Hepatocyte (in vitro differentiated cells): ENCODE measurements around the gene PAPPA. TPM values are rescaled to one million over a fixed set of nuclear protein-coding genes. Genes with fewer than 3 reads are reported as not detected.

Experiments used
- DNase-seq: peaks from one replicate; pipeline ENCODE4 v3.0.0-alpha.2; 2016; ENCODE audit warnings: low spot score
- H2AFZ ChIP-seq: fragments of 200-600 bp; sonication (generic); 2 replicates; pipeline ENCODE4 v1.6.0; 2016; ENCODE audit warnings: antibody characterized with exemption, mild to moderate bottlenecking
- H3K27ac ChIP-seq: fragments of 200-600 bp; sonication (generic); 2 replicates; pipeline ENCODE4 v1.5.1; 2016; ENCODE audit warnings: mild to moderate bottlenecking
- H3K27me3 ChIP-seq: fragments of 200-600 bp; sonication (generic); 2 replicates; pipeline ENCODE4 v1.6.1; 2016
- H3K36me3 ChIP-seq: fragments of 200-600 bp; sonication (generic); replicated peaks from 2 replicates; pipeline ENCODE4 v1.5.1; 2016; ENCODE audit warnings: low read depth; ENCODE audit not compliant: insufficient read depth
- H3K4me1 ChIP-seq: fragments of 200-600 bp; sonication (generic); 2 replicates; pipeline ENCODE4 v1.5.1; 2016; ENCODE audit warnings: mild to moderate bottlenecking, moderate library complexity; ENCODE audit not compliant: insufficient read depth
- H3K4me2 ChIP-seq: fragments of 200-600 bp; sonication (generic); 2 replicates; pipeline ENCODE4 v1.6.0; 2016
- H3K4me3 ChIP-seq: fragments of 200-600 bp; sonication (generic); 2 replicates; pipeline ENCODE4 v1.5.1; 2016; ENCODE audit warnings: mild to moderate bottlenecking
- H3K79me2 ChIP-seq: fragments of 200-600 bp; sonication (generic); 2 replicates; pipeline ENCODE4 v1.6.0; 2017; ENCODE audit warnings: mild to moderate bottlenecking
- H3K9me2 ChIP-seq: fragments of 200-600 bp; sonication (generic); replicated peaks from 2 replicates; pipeline ENCODE4 v1.6.0; 2017; ENCODE audit warnings: mild to moderate bottlenecking; ENCODE audit not compliant: insufficient read depth
- H3K9me3 ChIP-seq: fragments of 200-600 bp; sonication (generic); 2 replicates; pipeline ENCODE4 v1.5.1; 2016; ENCODE audit warnings: low read depth, mild to moderate bottlenecking
- H4K20me1 ChIP-seq: fragments of 200-600 bp; sonication (generic); 2 replicates; pipeline ENCODE4 v1.6.0; 2016; ENCODE audit warnings: mild to moderate bottlenecking; ENCODE audit not compliant: insufficient read depth, poor library complexity, severe bottlenecking
- CTCF ChIP-seq: fragments of 200-600 bp; sonication (generic); IDR thresholded peaks from 2 replicates; pipeline ENCODE4 v1.5.1; 2016; ENCODE audit warnings: antibody characterized with exemption, mild to moderate bottlenecking; ENCODE audit not compliant: poor library complexity
- EZH2 ChIP-seq: fragments of 200-600 bp; sonication (generic); IDR thresholded peaks from 2 replicates; pipeline ENCODE4 v1.6.1; 2016; ENCODE audit warnings: antibody characterized with exemption, mild to moderate bottlenecking, borderline replicate concordance
- EZH2phosphoT487 ChIP-seq: fragments of 200-600 bp; sonication (generic); IDR thresholded peaks from one replicate; pipeline ENCODE4 v1.6.1; 2018; ENCODE audit warnings: antibody characterized with exemption, mild to moderate bottlenecking, low read depth, moderate library complexity; ENCODE audit not compliant: unreplicated experiment, severe bottlenecking
- WGBS: methylation state at CpG from one replicate; pipeline ENCODE4 v1.1.6; 2016; ENCODE audit warnings: low lambda C conversion rate; ENCODE audit errors: missing lambda C conversion rate; 5-methylcytosine and 5-hydroxymethylcytosine counted together
- polyA plus RNA-seq: library from polyadenylated mRNA; unstranded; fragments of >200 nt; fragmentation: Nextera tagmentation; extraction: Ambion mirVana; gene quantifications from 2 replicates; pipeline ENCODE4 v1.2.1, GENCODE V29; 2016
- total RNA-seq: library from RNA; depleted of rRNA; stranded (reverse); fragments of >200 nt; gene quantifications from 2 replicates; pipeline ENCODE4 v1.2.3, GENCODE V29; 2014

The PAPPA gene
- total and polyA plus RNA-seq, 2 experiments from 2014 or later: 2.8 to 12.3 TPM

- no peak overlapping the region for H3K27ac ChIP-seq
- no peaks in the 10 kb centered on the region for H3K9me2 ChIP-seq
- TF ChIP-seq EZH2phosphoT487 (no peak), CTCF (no peak), EZH2 (no peak)
- H3K4me1 ChIP-seq: peaks cover 8% of the 10 kb centered on the region
- no peaks in the 10 kb centered on the region for H3K36me3 ChIP-seq
- no peaks in the 10 kb centered on the region for H3K9me3 ChIP-seq
- no peaks in the 10 kb centered on the region for H4K20me1 ChIP-seq
- 81% methylated on average over 18 of the region's 19 CpGs for WGBS
- H3K27me3 ChIP-seq: no peaks in the 10 kb centered on the region
- no peaks in the 10 kb centered on the region for H3K79me2 ChIP-seq
- no peak overlapping the region for H3K4me3 ChIP-seq
- no peak overlapping the region for H3K4me2 ChIP-seq
- DNase-seq: no peak
- no peak overlapping the region for H2AFZ ChIP-seq
Observed at GRCh38 chr9:116334546-116335150, 181.1 kb downstream of the PAPPA start.

- H3K79me2 ChIP-seq: no peaks in the 10 kb centered on the region
- 82% methylated on average over 4 of the region's 4 CpGs for WGBS
- H3K9me2 ChIP-seq: no peaks in the 10 kb centered on the region
- no peaks in the 10 kb centered on the region for H3K9me3 ChIP-seq
- no peaks in the 10 kb centered on the region for H3K36me3 ChIP-seq
- DNase-seq: no peak
- H3K27ac ChIP-seq: no peak overlapping the region
- no peaks in the 10 kb centered on the region for H4K20me1 ChIP-seq
- H3K4me3 ChIP-seq: no peak overlapping the region
- peaks cover 8% of the 10 kb centered on the region for H3K4me1 ChIP-seq
- H3K27me3 ChIP-seq: no peaks in the 10 kb centered on the region
- H2AFZ ChIP-seq: no peak overlapping the region
- TF ChIP-seq CTCF (no peak), EZH2 (no peak)
- H3K4me2 ChIP-seq: no peak overlapping the region
Observed at GRCh38 chr9:116335392-116335791, 181.8 kb downstream of the PAPPA start.

GRCh38 chr9:116336133-116336862 lies 182.7 kb downstream of the PAPPA start:
- TF ChIP-seq EZH2phosphoT487 (no peak), EZH2 (no peak), CTCF (no peak)
- Histone ChIP-seq H3K36me3 (no peaks in the 10 kb centered on the region), H3K4me3 (no peak overlapping the region), H3K79me2 (no peaks in the 10 kb centered on the region), H4K20me1 (no peaks in the 10 kb centered on the region), H3K4me1 (peaks cover 8% of the 10 kb centered on the region), H3K27ac (no peak overlapping the region), H3K9me2 (no peaks in the 10 kb centered on the region), H3K4me2 (peak overlapping the region; percentile 1), H3K27me3 (no peaks in the 10 kb centered on the region), H3K9me3 (no peaks in the 10 kb centered on the region), H2AFZ (no peak overlapping the region)
- WGBS: 65% methylated on average over 7 of the region's 7 CpGs
- DNase-seq: no peak
